ENCODE results near the gene NOC2L.
"Not testable (repeated sequence)": the region's sequence is repeated elsewhere in the genome, so short reads cannot be mapped to it uniquely, and the experiment has no call there.

NOC2L gene

DNA sequence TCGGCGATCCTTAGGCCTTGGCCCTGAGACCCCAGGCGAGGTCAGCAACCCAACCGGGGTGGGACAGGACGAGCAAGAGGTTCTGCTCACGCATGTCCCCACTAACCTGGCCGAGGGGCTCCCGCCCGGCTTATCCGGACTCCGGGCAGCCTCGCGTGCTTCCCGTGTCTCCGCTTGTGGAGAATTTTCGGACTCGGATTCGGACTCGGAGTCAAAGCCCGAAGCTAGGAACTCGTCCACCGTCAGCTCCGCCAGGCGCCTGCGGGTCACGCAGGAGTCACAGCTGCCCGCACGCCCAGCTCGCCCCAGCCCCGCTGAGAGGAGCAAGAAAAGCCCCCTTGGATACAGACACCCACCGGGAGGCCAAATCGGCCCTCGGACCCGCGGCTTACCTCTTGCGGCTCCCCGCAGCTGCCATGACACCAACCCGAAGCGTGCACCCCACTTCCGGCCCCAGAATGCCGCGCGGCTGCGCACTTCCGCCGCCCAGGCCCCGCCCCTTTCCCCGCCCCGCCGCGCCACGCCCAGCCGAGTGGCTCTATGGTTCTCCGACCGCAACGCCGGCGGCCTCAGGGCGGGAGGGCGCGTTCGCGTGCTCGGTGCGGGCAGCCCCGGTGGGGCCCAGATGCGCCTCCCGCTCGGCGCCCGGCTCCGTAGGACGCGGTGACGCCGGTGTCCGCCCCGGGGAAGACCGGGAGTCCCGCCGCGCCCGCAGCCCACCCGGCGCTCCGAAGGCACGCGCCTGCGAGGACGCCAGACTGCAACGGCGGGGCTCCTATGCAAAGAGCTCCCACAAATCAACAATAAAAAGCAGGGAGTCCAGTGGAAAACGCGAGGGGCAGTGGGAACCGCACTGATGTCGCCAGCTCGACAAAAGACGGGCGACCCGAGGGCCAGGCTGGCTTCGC lies at the start of gene NOC2L:
TSS of gene NOC2L (minus strand) at position 434 of the 908 bp plus-strand sequence. CDS start at position 418, 16 bp downstream.
- DNase-seq (ENCODE audit: low read depth in 2 of 2) = peak; percentile 70 to 73

DNA sequence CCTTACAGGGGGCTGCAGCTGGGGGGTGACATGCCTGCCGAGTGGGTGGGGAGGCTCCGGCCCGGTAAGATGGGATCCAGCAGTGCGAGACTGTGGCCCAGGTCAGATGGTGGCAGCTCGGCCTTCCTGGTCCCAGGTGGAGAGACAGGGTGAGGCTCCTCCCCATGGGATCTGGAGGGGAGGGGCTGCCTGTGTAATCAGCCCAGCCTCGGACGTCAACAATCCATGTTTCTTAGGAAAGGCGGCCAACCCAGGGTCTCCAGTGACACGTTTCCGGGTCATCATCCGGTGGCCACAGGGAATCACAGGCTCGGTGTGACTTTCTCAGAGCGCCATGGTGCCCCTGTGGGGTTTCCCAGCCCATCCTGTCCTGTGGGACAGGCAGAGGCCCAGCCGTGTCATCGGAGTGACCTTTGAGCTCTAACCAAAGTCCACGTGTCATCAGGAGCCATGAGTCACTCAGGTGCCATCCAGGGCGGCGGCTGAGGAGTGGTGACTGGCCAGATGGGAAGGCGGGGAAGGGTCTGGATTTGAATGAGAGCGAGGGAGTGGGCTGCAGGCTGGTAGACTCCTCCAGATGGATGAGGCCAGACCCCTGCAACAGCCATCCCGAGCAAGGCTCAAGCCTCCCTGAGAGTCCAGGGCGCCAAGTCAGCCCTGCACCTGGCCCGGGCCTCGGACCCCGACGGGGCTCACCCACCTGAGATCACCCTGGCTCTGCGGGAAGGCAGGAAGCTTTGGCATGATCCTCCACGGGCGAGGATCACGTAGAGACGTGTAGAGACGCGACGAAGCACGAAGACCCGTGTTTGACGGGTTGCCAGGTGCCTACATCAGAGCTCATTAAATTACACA lies 47.5 kb upstream of the NOC2L start:
- DNase-seq (ENCODE audit: low read depth in 2 of 2) = no peak

DNA sequence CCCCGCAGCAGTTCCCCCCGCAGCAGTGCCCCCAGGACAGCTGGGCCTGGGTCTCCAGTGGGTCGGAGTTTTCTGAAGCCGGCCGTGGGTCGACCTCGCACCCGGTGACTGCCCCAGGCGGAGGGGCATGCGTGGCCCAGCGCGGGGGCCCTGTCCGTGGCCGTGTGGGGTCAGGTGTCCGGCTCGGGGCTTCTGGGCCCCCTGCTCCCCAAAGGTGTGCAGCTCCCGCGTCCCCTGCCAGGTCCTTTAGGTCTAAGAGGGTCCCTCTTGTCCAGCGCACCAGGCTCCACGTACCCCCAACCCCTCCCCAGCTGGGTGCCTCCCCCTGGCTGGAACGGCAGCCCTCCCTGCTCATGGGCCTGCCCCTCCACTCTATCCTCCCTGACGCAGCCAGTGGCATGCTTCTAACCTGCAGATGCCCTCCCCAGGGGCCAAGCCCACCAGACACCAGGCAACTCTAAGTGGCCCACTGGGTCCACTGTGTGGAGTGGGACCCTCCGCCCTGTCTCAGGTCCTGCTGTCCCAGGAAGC lies 46.8 kb upstream of the NOC2L start:
- no peak for DNase-seq (ENCODE audit: low read depth in 2 of 2)

DNA sequence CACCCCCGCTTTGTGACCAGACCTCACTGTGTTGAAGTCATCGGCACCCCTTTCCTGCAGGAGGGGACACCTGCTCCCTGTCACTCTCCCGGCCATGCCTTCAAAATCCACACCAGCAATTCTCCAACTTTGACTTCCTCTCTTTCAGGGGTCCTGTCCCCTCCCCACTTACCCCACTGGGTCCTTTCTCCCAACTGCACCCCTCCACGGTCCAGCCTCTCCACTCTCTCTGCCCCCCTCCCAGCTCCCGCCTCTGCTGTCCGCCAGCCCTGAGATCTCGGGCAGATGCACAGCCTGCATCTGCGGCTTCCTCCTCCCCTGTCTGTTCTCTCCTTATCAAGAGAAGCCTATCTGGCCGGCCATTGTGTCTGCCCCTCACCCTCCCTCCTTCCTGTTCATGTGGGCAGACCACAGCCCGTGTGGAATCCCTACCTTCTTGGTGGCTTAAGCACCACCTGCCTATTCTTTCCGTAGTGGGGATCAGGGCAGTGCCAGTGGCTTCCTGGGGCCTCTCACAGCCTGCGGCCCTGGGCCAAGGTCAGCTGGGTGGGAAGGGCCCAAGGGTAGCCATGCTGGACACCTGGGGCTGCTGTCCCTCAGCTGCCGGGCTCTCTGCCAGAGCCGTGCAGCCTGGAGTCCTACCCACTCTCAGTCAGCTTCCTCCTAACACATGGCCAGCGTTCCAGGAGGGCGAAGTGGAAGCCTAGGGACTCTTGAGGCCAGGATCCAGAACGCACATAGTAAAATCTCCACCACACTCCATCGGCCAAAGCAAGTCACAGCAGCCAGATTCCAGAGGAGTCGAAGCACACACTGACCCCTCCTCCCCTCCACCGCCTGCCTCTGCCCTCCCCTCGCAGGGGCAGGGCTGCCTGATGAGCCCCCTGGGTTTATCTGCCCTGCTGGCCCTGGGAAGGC lies 46.0 kb upstream of the NOC2L start:
- DNase-seq (ENCODE audit: low read depth in 2 of 2) = no peak

DNA sequence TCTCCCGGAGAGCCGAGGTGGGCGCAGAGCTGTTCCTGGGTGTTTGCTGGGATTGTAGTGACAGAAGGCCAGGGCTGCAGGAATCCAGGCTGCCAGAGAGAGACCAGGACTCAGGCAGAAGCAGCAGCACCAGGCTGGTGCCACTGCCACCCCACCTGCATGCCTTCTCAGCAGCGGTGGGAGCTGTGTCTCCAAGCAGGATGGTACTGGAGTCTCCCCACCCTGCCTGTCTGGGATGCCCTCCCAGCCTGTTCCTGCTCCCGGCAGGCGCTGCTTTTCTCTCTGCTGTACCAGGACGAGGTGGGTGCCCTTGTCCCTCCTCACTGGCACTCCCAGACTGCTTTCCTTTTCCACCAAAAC lies 45.3 kb upstream of the NOC2L start:
- DNase-seq (ENCODE audit: low read depth in 2 of 2) = no peak

DNA sequence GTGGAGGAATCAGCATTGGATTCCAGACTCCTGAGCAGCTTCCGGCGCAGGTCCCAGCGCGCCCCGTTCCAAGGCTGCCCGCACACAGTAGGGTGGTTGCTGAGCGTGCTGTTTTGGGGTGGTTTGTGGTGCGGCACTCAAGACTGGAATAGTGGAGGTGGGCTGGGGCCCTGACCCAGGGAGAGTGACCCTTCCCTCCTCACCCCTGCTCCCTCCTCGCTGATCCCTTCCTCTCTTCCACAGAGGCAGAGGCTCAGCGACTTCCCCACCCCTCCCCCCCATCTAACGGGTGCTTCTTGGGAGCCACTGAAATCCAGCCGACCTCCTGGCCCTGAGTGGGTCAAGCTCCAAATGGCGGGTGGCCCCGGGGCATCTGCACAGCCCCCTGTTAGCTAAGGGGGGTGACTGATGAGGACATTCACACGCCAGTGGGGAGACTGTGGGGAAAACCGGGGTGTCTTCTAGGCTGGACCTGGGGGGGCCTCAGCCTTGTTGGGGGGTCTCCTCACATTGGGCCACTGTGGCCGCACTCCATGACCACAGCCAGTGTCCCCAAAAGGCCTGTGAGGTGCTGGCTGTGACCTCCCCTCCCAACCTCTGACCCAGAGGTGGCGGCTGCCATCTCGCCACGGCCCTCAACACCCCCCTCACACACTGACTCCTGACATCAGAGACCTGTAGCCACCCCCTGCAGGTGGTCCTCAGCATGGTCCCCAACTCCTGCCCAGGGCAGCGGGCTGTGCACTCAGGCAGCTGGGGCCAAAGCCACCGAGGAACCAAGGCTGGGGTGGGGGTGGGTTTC lies 44.8 kb upstream of the NOC2L start:
- no peak for DNase-seq (ENCODE audit: low read depth in 2 of 2)

DNA sequence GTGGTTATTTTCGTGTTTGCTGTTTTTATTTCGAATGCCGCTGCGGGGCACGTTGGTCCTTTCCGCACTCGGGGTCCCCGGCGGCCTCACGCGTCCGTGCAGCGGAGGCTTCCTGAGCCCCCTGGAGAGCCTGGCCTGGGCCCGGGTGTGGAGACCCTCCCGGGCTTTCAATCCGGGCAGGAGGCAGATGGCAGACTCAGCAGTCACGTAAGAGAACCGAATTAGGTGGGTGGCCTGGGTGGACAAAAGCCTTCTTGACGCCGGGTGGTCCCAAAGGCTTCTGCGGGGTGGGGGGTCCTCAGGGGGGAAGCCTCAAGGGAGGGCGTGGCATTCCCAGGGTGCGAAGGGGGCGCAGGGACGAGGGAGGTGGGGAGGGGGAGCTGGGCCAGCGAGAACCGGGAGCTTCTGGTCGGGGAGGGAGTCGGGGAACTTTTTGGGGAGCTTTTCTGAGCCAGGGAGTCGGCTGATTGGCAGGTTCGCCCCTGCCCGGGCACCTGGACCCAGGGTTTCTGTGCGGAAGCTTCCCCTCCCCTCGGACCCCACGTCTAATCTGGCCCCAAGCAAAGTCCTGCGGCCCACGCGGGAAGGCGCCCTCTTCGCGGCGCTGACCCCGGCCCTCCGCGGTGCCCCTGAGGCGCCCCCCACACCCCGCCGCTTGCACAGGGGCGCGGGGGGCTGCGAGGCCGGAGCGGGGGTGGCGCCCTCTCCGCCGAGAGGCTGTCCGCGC lies 42.2 kb upstream of the NOC2L start:
- DNase-seq (ENCODE audit: low read depth in 2 of 2) = no peak

DNA sequence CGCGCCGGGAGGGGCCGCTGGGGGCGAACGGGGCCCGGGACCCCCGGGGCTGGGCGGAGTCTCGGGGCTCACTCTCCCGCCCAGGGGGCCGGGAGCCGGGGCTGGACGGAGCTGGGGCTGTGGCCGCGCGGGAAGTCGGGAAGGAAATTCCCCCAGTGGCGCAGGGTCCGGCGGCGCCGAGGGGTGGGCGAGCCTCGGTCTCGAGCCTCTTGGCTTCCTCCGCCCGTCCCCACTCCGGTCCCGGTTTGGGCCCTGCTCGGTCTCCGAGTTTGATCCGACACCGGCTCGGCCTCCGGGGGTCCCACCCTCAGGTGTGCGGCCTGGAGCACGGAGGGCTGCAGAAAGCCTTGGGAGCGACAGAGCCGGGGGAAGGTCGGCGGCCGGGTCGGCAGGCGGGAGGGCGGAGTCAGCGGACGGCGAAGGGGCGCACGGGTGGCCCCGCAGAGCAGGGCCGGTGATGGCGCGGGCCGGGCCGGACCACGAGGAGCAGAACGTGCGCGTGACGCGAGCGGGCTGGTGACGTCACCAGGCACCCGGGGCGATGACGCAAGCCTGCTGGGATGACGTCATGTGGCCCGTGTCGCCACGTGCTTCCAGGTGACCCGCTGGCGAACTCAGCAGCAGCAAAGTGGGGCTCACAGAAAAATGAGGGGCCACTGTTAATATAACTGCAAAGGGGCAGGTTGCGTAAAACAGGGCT lies 41.5 kb upstream of the NOC2L start:
- peak in 1 of 2 experiments; percentile 52 for DNase-seq (ENCODE audit: low read depth in 2 of 2)

DNA sequence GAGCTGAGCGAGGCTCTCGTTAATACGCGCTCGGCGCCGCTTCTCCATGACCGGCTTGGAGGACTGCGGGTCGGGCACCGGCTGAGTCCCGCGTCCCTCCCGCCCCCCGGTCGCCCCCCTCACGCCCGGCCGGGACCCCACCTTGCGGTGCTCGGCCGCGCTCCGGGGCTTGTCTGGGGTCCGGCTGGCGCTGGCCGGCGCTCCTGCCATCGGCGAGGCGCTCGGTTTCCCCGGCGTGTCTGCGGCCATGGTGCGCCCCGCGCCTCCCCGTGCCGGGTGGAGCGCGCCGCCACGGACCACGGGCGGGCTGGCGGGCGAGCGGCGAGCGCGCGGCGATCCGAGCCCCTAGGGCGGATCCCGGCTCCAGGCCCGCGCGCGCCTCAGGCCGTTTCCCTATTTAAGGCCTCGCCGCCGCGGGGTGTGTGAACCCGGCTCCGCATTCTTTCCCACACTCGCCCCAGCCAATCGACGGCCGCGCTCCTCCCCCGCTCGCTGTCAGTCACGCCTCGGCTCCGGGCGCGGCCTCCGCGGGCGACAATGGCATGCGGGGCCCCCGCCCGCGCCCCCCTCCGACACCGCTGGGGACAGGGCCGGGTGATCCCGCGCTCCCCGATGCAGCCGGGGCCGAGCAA lies 40.8 kb upstream of the NOC2L start, which contains the start of gene HES4:
TSS of gene HES4 (minus strand) at position 373 of the 632 bp plus-strand sequence. CDS start at position 249, 124 bp downstream.
- DNase-seq (ENCODE audit: low read depth in 2 of 2) = peak; percentile 76

DNA sequence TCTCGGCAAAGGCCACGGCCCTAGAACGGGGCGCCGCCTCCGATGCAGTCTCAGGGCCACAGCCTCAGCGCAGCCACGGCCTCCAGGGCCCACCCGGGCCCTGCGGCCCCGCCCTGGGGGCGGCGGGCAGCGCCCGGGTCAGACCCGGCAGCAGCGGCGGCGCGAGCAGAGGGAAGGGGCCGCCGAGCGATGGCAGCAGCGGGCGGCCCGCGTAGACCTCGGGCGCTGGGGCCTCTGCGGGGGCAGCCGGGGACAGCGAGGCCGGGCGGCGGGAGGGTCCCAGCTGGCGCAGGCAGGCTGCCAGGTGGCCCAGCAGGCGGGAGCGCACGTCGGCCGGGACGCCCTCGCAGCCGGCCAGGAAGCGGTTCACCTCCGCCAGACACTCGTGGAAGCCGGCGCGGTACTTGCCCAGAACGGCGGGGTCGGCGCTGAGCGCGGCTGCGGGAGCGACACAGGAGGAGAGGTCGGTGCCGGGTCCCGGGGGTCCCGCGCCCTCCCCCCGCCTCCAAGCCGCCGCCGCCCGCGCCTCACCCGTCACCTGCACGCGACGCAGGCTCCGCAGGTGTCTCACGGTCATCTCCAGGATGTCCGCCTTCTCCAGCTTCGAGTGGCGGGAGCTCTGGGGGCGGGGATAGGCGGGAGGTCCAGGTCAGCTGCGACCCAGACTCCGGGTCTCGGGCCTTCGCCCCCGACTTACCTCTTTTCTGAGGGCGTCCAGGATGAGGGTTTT lies 40.1 kb upstream of the NOC2L start:
- DNase-seq (ENCODE audit: low read depth in 2 of 2) = no peak

DNA sequence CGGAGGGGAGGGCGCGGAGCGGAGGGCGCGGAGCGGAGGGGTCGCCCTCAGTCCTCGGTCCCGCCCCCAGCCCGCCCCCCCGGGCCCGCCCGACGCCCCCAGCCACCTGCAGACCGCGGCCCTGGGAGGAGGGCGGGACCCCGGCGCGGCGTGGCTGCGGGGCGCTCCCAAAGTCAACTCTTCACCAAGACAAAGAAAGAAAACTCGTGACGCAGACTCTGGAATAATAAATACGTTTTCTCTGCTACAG lies 39.6 kb upstream of the NOC2L start:
- no peak for DNase-seq (ENCODE audit: low read depth in 2 of 2)

DNA sequence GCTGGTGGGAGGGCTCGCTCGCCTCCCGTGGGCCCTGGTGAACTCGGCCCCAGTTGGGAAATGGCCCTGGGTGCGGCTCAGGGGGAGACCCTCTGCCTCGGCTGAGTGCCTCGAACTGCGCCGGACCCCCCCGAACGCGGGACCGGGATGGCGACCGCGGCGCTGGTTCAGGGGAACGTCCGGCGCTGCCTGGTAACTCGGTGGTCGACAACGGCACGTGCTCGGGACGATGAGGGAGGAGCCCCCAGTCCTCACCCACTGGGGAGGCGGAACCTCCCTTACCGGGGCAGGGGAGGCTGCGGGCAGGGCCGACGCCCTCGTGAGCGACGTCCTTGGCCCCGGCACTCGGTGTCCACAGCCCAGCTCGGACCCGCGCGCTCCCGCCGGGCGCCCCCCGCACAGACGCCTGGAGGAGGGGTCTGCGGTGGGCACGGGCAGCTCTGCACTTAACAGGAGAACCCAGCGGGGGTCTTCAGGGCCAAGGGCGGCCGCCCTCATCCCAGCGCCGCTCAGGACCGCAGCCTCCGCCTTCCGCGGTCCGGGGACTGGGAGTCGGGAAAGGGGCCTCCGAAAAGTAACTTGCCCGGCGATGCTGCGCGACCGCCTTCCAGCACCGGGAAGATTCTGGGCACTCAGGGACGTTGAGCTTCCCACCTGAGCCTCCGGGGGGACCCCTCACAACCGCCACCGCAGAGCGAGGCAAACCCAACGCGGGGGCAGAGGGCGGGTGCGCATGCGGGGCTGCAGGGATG lies 39.1 kb upstream of the NOC2L start:
- no peak for DNase-seq (ENCODE audit: low read depth in 2 of 2)

DNA sequence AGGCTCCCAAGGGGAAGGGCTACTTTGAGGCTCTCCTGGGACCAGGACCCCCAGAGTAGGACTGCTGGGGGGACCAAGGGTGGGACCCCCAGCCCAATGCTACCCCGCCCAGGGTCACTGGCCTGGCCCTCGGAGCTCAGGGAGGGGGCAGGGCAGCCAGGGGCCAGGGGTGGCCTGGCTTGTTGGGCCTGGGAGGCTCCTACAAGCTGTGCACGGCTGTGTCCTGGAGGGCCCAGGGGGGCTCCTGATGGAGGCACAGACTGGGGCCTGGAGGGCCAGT lies 38.6 kb upstream of the NOC2L start:
- no peak for DNase-seq (ENCODE audit: low read depth in 2 of 2)

DNA sequence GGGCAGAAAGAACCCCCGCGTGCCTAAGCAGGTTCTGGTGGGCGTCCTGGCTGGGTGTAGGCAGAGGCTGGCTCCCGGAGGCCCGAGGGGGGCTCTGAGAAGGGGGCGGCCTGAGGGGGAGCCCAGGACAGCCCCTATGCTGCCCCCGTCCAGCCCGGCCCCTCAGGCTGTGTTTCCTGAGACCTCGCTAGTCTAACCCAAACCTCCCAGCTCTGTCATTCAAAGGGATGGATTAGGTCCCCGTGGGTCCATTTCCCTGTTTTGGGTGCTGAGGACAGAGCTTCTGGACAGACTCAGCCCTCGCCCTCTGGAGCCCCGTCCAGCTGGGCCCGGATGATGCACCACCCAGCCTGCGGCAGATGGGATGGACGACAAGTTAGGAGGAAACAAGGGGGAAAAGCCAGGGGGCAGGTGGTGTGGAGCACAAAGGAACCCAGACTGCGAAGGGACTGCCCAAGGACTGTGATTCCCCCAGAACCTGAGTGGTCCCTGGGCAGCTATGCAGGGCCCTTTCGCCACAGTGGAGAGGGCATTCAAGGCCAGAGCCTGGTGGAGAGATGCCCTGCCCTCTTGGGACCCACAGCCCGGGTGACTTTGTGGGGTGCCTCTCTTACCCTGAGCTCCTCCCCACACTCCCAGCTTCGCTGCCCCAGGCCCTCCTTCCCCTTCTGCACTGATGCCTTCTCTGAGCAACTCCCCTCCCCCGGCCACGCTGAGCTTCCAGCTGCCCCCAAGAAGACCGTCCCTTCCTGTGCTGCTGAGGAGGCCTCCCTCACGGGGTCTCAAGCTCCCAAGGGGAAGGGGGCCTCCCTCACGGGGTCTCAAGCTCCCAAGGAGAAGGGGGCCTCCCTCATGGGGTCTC lies 38.0 kb upstream of the NOC2L start:
- DNase-seq (ENCODE audit: low read depth in 2 of 2) = no peak

DNA sequence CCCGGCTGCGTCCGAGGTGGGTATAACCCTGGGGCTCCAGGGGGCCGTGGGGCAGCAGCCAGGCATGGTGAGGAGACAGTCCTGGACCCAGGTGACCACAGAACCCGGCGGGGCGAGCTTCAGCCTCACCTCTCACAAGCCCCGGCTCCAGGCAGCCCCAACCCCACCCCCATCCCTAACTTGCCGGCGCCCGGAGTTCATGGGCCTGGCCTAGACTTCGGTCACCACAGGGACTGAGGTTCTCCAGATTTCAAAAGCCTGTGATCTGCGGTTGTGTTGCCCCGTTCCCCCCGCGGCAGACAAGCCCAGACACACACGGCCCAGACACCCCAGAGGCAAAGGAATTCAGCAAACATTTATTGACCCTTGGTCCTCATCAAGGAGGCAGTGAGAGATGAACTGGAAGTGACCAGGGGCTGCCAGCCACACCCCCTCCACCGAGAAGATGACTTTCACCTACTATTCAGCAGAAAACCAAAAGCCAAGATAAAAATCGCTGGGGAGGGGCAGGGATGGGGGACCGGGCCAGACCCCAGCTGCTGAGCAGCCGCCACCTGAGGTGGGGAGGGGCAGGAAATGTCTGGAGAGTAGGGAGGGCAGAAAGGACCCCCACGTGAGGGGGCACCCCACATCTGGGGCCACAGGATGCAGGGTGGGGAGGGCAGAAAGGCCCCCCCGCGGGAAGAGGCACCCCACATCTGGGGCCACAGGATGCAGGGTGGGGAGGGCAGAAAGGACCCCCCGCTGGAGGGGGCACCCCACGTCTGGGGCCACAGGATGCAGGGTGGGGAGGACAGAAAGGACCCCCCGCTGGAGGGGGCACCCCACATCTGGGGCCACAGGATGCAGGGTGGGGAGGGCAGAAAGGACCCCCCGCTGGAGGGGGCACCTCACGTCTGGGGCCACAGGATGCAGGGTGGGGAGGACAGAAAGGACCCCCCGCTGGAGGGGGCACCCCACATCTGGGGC lies 36.9 kb upstream of the NOC2L start:
- DNase-seq (ENCODE audit: low read depth in 2 of 2) = no peak

DNA sequence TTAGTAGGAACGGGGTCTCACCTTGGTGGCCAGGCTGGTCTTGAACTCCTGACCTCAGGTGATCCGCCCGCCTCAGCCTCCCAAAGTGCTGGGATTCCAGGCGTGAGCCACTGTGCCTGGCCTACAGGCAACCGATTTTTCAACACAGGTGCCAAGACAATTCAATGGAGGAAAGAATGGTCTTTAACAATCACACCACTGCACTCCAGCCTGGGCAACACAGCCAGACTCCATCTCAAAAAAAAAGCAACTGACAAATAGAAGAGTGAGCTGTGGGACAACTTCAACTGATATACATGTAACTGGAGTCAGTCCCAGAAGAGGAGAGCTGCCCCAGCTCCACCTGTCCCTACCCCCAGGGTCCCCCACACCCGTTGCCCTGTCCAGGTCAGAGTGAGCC lies 35.5 kb upstream of the NOC2L start:
- not testable (repeated sequence) for DNase-seq (ENCODE audit: low read depth in 2 of 2)
